ENCODE data around the gene MICB. TPM values are rescaled to one million over a fixed set of nuclear protein-coding genes. Genes with fewer than 3 reads are reported as not detected.
"Not testable (repeated sequence)": the region's sequence is repeated elsewhere in the genome, so short reads cannot be mapped to it uniquely, and the experiment has no call there.

MICB gene
- polyA plus RNA-seq, 3 donors, result 1.0 to 1.4 (median 1.2) TPM

DNA sequence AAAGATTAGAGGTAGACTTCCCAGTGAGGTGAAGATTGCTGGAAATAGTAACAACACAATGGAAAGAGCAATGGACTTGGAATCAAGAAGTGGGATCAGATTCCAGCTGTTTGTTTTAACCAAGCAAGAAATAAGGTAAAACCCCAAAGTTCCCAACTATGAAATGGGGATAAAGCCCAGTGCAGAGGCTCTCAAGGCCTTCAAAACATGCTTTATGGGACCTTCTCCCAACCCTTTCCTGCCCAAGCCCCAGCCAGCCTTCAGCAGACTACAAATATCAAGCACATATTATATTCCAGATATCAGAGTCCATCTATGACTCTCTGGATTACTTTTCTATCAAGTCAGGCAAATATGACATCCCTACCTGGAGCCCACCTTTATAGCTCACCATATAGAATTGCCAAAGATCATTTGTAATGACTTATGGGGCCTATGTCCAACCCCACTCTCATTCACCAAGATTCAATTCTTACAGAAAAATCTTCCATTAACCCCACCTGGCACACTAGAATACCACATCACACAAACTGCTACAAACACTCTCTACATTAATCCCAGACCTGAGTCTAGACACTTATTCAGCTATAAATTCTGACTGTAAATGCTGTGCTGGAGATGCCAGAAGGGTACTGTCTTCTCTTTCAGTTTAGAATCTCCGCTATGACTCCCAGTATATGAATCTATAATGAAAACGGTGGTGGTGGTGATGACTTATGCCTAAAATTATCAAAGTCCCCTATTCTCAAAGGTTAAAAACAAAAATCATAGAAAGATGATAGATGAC, 37.8 kb downstream of the MICB start:
- DNase-seq (ENCODE audit: low read depth in 3 of 3, low spot score in 2 of 3), result no peak

DNA sequence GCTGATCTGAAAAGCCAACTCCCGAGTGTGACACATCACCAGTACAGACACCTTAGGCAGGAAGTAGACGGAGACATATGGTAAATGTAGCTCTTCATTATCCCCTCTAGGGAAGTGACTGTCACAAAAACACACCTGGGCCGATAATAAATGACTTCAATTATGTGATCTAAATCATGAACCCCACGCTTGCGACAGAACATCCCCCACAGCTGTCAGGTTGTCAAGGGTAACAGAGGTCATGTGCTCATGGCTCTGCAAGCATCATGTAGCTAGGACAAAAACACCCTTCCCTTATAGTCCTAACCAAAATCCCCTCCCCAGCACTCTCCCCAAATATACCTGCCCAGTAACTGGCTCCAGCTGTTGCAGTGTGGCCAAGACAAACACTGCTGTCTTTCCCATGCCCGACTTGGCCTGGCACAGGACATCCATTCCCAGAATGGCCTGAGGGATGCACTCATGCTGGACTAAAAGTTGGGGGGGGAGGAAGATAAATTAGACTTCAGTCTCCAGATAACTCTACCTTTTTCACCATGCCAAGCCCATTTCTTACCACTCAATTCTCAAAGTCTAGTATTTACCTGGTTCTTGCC, 41.0 kb downstream of the MICB start:
- no peak for DNase-seq (ENCODE audit: low read depth in 3 of 3, low spot score in 2 of 3)

DNA sequence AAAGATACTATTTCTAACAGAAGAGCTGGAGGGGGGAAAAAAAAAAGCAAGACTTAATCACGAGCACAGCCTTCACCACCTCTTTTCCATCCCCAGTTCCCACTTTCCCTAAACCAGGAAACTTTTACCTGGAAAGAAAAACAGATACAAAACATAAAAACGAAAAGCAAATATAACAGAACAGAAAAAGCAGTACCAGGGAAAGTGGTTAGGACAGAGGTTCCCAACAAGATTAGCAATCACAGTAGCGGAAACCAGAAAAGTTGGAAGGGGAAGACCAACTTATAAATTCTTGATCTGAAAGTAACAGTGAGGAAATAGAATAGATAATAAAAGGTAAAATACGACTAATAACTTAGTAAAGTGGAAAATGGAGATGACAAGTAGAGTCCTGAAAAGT, 42.7 kb downstream of the MICB start:
- DNase-seq (ENCODE audit: low read depth in 3 of 3, low spot score in 2 of 3), result no peak

DNA sequence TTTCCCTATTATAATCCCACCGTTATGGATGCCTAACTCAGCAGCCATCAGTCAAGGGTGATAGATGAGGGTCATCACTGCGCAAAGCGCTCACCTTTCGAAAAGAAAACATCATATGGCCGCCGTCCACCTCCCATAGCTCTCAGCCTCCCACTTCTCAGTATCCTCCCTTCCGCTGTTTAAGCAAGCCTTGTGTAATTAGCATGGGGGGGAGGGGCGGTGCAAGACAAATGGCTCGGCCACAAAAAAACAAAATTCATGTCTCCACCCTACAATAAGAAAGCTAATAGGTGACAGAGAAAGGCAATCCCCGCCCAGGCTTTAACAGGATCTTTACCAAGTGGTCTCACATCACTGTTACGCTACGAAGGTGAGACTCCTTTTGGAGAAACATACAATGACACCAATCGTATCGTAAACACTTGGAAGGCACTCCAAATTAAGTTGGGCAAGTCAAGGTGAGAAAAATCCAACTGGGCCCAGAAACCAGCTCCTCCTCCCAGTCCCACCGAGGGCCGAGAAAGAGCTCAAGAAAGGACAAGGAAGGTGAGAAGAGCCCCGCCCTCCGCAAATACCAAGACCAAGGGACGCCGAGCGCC, 43.2 kb downstream of the MICB start:
- peak in 1 of 3 donors; percentile 29 for DNase-seq (ENCODE audit: low read depth in 3 of 3, low spot score in 2 of 3)

DNA sequence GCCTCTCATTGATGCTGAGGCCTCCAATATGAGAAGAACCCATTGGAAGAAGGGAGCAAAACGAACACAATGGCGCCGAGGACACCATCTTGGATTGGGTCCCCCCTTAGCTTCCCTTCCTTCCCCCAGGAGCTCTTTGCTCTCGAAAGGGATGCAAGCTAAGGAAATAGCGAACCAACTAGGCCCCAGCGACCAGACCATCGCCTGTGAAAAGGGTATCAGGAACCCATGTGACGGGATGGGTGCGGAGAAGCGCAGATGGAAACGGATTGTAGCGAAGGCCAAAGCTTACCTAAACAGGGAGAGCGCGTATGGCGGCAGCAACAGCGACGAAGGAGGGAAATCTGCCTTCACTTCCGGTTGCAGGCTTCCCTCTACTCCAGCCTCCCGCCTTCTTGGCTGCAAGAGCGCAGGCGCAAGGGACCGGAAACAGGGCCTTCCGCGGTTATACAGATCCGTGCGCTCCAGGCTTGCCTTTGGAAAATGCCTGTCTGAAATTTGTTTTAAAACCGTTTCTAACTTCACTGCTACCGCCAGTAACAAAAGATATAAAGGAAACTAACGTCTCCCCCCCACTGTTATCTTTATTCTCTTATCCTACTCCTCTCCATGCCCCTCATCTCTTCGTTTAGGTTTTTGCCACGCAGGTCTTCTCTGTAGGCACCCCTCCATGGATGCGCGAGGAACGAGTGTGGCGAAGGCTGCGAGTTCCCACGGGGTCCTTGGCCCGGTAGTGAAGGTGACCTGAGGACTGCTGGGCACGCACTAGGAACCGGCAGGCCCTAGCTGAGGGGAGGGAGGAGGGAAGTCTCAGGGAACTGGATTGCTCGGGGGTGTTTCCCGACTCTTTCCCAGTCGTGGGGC, 43.9 kb downstream of the MICB start, which contains the start of gene DDX39B:
Gene DDX39B, minus strand, starts transcription at position 346 of the 864 bp plus-strand sequence. CDS start 1,471 bp downstream, outside the sequence.
- DNase-seq (ENCODE audit: low read depth in 3 of 3, low spot score in 2 of 3), result peak; percentile 95 to 99 (median 97)

DNA sequence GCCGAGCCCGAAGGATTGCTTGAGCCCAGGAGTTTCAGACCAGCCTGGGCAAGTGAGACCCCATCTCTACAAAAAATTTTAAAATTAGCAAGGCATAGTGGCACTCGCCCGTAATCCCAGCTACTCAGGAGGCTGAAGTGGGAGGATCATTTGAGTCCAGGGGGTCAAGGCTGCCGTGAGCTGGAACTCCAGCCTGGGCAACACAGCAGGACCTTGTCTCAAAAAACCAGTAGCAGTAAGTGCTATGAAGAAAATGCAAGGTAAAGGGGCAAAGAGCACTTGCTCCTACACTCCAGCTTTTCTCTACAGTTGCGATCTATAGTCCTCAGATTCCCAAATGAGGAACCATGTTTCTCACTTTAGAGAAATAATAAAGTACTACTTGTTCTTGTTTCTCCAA, 45.7 kb downstream of the MICB start:
- DNase-seq (ENCODE audit: low read depth in 3 of 3, low spot score in 2 of 3), result no peak

DNA sequence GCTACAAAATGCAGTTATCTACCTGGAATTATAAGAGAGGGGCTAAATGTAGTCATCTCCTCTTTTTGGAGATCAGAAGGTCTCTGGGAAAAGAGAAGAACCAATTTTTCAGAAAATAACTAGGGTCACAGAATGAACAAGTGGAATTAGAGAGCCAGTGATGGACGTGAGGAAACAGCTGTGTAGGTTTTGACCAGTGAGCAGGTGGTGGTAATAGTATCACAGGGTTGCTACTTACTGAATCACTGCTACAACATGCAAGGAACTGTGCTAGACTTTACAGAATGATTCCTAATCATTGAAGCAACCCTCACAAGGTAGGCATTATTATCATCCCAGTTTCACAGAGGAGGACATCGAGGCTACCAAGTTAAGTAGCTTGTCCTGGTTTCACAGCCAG, 46.7 kb downstream of the MICB start:
- DNase-seq (ENCODE audit: low read depth in 3 of 3, low spot score in 2 of 3), result no peak

DNA sequence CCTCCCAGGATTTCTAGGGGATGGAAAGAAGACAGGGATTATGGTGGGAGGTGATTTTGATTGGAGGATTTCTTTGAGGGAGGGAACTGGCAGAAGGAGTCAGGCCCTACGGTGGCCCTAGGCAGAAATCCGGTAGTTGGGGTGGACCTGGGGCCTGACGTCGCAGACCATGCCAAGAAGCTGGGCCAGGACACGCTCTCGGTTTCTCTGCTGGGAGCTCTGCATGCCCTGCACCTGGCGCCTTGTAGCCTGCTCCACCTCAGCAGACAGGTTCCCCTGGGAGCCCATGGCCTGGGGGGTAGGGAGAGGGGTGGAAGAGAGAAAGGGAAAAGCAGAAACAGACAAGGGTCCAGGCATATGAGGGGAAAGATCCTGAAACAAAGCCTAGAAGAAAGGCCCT, 47.3 kb downstream of the MICB start:
- DNase-seq (ENCODE audit: low read depth in 3 of 3, low spot score in 2 of 3), result no peak

DNA sequence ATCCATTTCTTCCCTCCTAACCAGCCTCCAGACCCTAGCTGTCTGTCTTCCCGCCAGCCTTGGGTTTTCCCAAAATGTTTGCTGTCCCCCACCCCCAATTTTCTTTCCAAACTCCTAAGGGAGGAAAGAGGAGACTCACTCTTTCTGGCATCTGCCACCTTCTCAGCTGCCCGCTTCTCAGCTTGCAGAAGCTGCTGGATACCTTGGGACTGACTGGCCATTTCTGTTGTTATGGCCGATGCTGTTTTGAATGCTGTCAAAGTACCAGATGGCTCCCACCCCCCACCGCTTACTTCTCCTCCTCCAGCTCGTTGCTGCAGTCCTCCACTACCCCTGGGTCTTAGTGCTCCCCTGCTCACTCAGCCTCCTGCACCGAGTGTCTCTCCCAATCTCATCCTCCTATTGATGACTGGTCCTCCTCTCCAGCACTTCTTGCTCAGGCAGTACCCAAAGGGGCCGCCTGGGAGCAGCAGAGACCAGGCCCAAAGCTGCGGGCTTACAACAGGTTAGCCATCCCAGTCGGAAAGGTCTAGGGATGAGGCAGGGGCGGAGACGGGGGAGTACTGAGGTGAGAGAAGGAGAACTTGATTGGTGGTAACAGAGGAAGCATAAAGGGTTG, 48.5 kb downstream of the MICB start, which contains the start of gene ATP6V1G2:
Gene ATP6V1G2, minus strand, starts transcription at position 270 of the 619 bp plus-strand sequence. Its CDS starts 49 bp downstream, at position 221.
- peak; percentile 73 to 80 (median 75) for DNase-seq (ENCODE audit: low read depth in 3 of 3, low spot score in 2 of 3)

DNA sequence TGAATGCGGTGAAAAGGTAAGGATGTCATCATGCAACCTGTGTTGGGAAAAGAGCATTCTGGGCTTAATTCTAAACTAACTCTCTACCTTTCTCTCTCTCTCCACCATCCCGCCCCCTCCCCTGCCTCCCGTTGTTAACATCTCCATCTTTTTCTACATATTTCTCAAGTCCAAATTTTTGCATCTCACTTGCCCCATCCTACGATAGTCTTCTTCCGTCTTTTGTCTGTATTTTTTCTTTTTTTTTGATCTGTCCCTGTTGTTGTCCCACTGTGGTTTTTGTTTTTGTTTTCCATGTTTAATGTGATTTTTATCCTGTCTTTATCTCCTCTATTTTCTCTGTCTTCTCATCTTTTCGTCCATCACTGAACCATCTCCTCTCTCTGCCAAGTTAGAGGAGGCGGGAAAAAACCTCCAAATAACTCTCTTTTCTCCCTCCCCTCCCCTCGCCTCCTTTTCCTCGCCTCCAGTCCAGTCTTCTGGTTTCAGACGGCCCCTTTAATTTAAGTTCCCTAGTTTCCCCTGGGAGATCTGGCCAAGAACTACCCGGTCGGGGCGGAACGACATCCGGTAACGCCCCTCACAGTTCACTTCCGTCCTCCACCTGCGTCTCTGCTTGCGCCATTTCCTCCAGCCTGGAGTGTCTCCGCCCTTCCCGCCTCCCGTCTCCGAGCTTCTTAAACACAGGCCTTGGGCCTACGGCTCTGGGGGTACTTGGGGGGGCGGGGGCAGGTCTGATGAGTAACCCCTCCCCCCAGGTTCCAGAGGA, 49.2 kb downstream of the MICB start, which contains the start of gene NFKBIL1:
Gene NFKBIL1, plus strand, starts transcription at position 651 of the 769 bp plus-strand sequence. Its CDS starts 87 bp downstream, at position 738.
- peak; percentile 92 to 94 (median 93) for DNase-seq (ENCODE audit: low read depth in 3 of 3, low spot score in 2 of 3)

DNA sequence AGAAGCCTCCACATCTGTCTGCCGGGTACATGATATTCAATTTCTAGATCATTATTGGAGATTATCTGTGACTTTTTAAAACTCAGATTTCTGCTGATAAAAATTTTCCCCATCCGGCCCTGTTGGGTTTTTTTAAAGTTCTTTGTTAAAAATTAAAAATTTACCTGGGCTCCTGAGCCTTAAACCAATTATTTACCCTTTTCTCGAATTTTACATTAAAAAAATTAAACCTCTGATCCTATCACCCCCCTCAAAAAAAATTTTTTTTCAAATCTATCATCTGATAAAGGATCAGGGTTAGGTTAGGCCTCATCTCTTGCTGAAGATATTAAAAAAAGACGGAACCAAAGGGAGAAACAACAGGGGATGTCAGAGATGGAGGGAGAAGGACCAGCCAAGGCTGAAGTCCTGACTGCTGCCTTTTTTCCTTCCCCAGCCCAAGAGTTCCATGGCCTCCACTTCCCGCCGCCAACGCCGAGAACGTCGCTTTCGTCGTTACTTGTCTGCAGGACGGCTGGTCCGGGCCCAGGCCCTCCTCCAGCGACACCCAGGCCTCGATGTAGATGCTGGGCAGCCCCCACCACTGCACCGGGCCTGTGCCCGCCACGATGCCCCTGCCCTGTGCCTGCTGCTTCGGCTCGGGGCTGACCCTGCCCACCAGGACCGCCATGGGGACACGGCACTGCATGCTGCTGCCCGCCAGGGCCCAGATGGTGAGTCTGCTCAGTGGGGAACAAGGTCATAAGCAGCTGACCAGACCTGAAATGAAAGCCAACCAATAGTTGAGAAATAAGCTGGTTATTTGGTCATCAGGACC, 50.0 kb downstream of the MICB start:
- no peak for DNase-seq (ENCODE audit: low read depth in 3 of 3, low spot score in 2 of 3)

DNA sequence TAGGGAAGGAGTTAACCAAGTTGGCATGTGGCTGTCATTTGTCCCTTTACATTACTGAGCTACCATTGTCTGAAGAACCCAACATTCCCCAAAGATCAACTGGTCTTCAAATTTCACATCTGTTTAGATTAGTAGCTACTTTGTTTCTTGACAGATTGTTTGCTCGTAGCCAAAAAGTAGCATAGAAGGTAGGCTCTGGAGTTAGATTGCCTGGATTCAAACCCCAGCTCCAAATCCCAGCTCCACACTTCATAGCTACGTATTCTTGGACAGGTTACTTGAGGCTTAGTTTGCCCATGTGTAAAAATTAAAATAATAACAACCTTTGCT, 50.6 kb downstream of the MICB start:
- DNase-seq (ENCODE audit: low read depth in 3 of 3, low spot score in 2 of 3), result no peak

DNA sequence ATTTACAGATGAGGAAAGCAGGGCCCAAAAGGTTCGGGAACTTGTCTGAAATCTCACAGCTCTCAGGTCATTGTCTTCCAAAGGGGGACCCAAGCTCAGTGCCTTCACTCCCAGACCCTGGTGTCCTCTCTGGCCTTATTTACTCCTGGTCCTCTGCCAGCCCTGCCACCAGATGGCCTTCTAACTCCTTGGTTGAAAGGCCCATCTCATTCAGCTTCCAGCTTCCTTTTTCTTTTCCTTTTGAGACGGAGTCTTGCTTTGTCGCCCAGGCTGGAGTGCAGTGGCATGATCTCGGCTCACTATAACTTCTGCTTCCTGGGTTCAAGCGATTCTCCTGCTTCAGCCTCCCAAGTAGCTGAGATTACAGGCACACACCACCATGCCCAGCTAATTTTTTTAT, 53.4 kb downstream of the MICB start:
- not testable (repeated sequence) for DNase-seq (ENCODE audit: low read depth in 3 of 3, low spot score in 2 of 3)

DNA sequence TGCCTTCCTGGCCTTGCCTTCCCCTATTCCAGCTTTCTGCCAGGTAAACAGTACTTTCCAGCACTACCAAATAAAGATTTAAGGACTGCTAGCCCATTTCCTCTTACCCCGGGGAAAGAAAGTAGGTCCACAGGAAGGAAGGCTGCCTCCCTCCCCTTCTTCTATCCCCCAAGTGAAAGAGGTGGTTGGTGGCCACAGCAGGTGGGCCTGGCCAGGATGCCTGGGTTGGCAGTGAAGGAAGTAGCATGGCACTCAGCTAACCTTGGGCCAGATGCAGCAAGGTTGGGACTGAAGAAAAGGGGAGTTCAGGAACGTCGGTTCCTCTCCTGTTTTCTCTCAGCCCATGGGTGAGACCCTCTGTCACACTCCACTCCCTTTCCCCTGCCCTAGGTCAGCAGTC, 58.4 kb downstream of the MICB start:
- DNase-seq (ENCODE audit: low read depth in 3 of 3, low spot score in 2 of 3), result no peak

DNA sequence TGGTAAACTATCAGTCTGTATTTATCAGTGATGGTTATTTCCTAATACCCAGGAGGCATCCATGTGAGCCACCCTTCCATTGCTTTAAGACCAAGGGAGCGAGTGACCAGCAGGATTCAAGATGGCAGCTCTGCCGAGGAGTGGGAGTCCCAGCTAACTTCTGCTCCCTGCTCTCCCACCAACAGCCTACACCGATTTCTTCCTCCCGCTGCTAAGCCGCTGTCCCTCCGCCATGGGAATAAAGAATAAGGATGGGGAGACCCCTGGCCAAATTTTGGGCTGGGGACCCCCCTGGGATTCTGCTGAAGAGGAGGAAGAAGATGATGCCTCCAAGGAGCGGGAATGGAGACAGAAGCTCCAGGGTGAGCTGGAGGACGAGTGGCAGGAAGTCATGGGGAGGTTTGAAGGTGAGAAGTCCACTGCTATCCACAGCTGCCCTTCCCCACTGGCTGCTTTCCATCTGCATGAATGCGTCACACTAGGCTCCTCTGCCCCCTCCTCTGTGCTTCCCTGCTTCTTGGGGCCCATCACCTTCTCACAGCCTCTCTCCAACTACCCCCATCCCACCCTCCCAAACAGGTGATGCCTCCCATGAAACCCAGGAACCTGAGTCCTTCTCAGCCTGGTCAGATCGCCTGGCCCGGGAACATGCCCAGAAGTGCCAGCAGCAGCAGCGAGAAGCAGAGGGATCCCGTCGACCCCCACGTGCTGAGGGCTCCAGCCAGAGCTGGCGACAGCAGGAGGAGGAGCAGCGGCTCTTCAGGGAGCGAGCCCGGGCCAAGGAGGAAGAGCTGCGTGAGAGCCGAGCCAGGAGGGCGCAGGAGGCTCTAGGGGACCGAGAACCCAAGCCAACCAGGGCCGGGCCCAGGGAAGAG, 59.7 kb downstream of the MICB start:
- DNase-seq (ENCODE audit: low read depth in 3 of 3, low spot score in 2 of 3), result no peak

DNA sequence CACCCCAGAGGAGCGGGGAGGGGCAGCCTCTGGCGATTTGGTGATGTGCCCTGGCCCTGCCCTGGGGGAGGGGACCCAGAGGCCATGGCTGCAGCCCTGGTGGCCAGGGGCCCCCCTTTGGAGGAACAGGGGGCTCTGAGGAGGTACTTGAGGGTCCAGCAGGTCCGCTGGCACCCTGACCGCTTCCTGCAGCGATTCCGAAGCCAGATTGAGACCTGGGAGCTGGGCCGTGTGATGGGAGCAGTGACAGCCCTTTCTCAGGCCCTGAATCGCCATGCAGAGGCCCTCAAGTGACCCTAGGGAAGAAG, 60.3 kb downstream of the MICB start:
- DNase-seq (ENCODE audit: low read depth in 3 of 3, low spot score in 2 of 3), result no peak

DNA sequence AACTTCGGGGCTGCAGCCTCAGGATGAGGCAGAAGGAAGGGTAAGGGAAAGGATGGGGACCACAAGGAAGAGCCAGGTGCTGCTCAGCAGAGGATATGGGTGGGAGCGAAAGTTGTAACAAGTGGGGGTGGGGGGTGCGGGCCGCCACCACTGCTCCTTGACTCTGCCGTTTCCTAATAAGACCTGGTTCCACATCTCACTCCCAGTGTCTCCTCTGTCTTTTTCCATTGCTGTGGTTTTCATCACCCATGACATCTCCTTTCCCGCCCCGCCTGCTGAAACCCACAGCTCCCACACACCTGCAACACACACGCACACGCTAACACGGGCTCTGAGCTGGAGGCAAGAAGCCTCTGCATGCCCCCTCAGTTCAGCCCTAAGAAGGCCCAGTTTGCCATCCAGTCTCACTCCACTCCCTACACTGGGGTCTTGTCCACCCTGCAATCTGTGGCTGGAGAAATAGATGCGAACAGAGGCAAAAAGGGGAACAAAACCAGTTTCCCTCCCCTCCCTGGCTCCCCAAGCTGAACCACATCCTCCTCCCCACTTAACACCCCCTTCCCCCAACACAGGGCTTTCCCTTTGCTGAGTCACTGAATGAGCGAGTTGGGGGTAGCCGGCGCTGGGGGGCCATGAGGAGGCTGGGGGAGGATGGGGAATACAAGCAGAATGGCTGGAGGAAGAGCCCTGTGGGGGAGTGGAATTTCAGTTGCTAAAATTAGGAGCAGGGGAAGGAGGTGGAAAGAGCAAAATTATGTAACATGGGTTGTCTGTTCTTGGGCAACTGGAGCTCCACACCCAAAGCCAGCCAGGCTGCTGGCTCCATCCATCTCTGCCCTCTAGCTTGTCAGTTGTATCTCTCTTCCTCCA, 60.9 kb downstream of the MICB start:
- no peak for DNase-seq (ENCODE audit: low read depth in 3 of 3, low spot score in 2 of 3)
